Right renal cortex interstitium (tissue), 3 donors: ENCODE results near the gene MLLT6. TPM values are rescaled to one million over a fixed set of nuclear protein-coding genes. Genes with fewer than 3 reads are reported as not detected.

Source experiments
- DNase-seq, 3 donors: peaks; one replicate each; pipeline ENCODE4 v3.0.0-alpha.2; 2013; ENCODE audit warnings: low read depth in 3 of 3, low spot score in 2 of 3
- polyA plus RNA-seq, 3 donors: library from polyadenylated mRNA; unstranded; fragments of 120-200 nt; gene quantifications; one replicate each; pipeline ENCODE4 v1.2.1, GENCODE V29; 2013; ENCODE audit not compliant: insufficient read length in 3 of 3

Gene MLLT6
- polyA plus RNA-seq, 3 donors = 55.6 to 64.2 (median 63.0) TPM

GRCh38 chr17:38752308-38753070 lies 47.4 kb downstream of the MLLT6 start, which contains the start of gene PSMB3:
PSMB3 (plus strand) TSS chr17:38752741; CDS start chr17:38752827, 86 bp downstream.
- peak; percentile 95 to 99 (median 98) for DNase-seq

- DNase-seq = no peak
Observed at GRCh38 chr17:38753071-38753506, 48.0 kb downstream of the MLLT6 start.

GRCh38 chr17:38761612-38762011 lies 56.5 kb downstream of the MLLT6 start:
- DNase-seq = no peak

GRCh38 chr17:38762231-38762630 lies 57.2 kb downstream of the MLLT6 start:
- no peak for DNase-seq

- no peak for DNase-seq
Observed at GRCh38 chr17:38766341-38766740, 61.3 kb downstream of the MLLT6 start.

- no peak for DNase-seq
Observed at GRCh38 chr17:38768417-38768816, 63.3 kb downstream of the MLLT6 start.

GRCh38 chr17:38773258-38773657 lies 68.2 kb downstream of the MLLT6 start:
- DNase-seq = no peak

- DNase-seq = no peak
Observed at GRCh38 chr17:38777641-38778250, 72.7 kb downstream of the MLLT6 start.

Other genes starting within 250 kb of the MLLT6 start
- 1 to 10 TPM; 2.4 to 2.7 (median 2.6) TPM for gene SRCIN1, start 99.3 kb upstream of the MLLT6 start, polyA plus RNA-seq
- gene EPOP, start 30.3 kb upstream of the MLLT6 start, polyA plus RNA-seq = 1 to 10 TPM; 1.2 to 1.4 (median 1.3) TPM
- gene CISD3, start 25.1 kb downstream of the MLLT6 start, polyA plus RNA-seq = 10 to 100 TPM in 2 of 3 donors, 1 to 10 TPM in 1; 9.2 to 12.2 (median 10.2) TPM
- gene PCGF2, start 43.1 kb downstream of the MLLT6 start, polyA plus RNA-seq = 10 to 100 TPM; 56.6 to 70.4 (median 59.4) TPM
- gene PSMB3, start 47.5 kb downstream of the MLLT6 start, polyA plus RNA-seq = 100 to 1,000 TPM; 117 to 136 (median 125) TPM
- 10 to 100 TPM; 74.4 to 83.5 (median 81.7) TPM for gene PIP4K2B, start 94.3 kb downstream of the MLLT6 start, polyA plus RNA-seq
- 10 to 100 TPM; 24.8 to 26.3 (median 25.8) TPM for gene CWC25, start 120.0 kb downstream of the MLLT6 start, polyA plus RNA-seq
- gene RPL23, start 148.4 kb downstream of the MLLT6 start, polyA plus RNA-seq = 1,000 to 10,000 TPM; 2,780 to 3,019 (median 2,969) TPM
- 100 to 1,000 TPM; 131 to 148 (median 140) TPM for gene LASP1, start 164.8 kb downstream of the MLLT6 start, polyA plus RNA-seq